ENCODE results near the gene TSR3. TPM values are rescaled to one million over a fixed set of nuclear protein-coding genes. Genes with fewer than 3 reads are reported as not detected.

TSR3 gene
- total RNA-seq, 3 donors from 2014 or later (not counting 1 experiment from before 2014, with no cell fraction given), result 29.4 to 34.7 (median 29.7) TPM

- DNase-seq (peak; percentile 73 to 78), ATAC-seq (peak; percentile 46 to 55 (median 49))
- TF ChIP-seq CTCF (IDR thresholded peaks at IDR 0.05), result no peak
- Mint-ChIP-seq H3K36me3 (no peaks in the 10 kb centered on the region), H3K9me3 (no peaks in the 10 kb centered on the region), H3K27me3 (ENCODE audit: low read depth in 2 of 2) (no peaks in the 10 kb centered on the region), H3K4me1 (peaks cover 28 to 45% of the 10 kb centered on the region in 2 donors), H3K27ac (peak overlapping the region; percentile 95 to 96), H3K4me3 (peak overlapping the region; percentile 96)
- Histone ChIP-seq H3K27me3 (ENCODE audit: control insufficient read depth, insufficient read depth, low read length) (no peaks in the 10 kb centered on the region), H3K27ac (ENCODE audit: low read length) (peak overlapping the region; percentile 64), H3K4me3 (ENCODE audit: low read length) (peak overlapping the region; percentile 57), H3K9me3 (ENCODE audit: control insufficient read depth, insufficient read depth, low read length) (no peaks in the 10 kb centered on the region), H3K36me3 (ENCODE audit: control insufficient read depth, insufficient read depth, low read length) (peaks cover 22% of the 10 kb centered on the region), H3K4me1 (ENCODE audit: control insufficient read depth, insufficient read depth, low read length) (peaks cover 49% of the 10 kb centered on the region)
- under 1% methylated on average over 77 of the region's 77 CpGs for WGBS (ENCODE audit: insufficient coverage)
- intact Hi-C loops (cut with micrococcal nuclease), result loop anchor here (2.0 kb wide), 3 partner anchors 21 to 111 kb away; partner anchors contain the start of gene UQCC4
These were observed 41.5 kb downstream of the TSR3 start for GRCh38 chr16:1309888-1310831.

GRCh38 chr16:1308977-1309885, 42.4 kb downstream of the TSR3 start, which contains the start of gene UBE2I:
UBE2I (plus strand) TSS chr16:1309636; CDS start chr16:1314031, 4,395 bp downstream.
- H3K4me3 Mint-ChIP-seq, result peak within 1 kb of the TSS; percentile 96
- intact Hi-C loops (cut with micrococcal nuclease), result loop anchor here (2.0 kb wide), 2 partner anchors 70 to 112 kb away; partner anchors contain the start of gene UQCC4
- peak; percentile 70 to 87 (median 77) for ATAC-seq
- peaks cover 23 to 41% of the 10 kb centered on the region in 2 donors for H3K4me1 Mint-ChIP-seq
- H3K27me3 ChIP-seq (ENCODE audit: control insufficient read depth, insufficient read depth, low read length), result no peaks in the 10 kb centered on the region
- no peaks in the 10 kb centered on the region for H3K9me3 Mint-ChIP-seq
- peaks cover 53% of the 10 kb centered on the region for H3K4me1 ChIP-seq (ENCODE audit: control insufficient read depth, insufficient read depth, low read length)
- H3K36me3 Mint-ChIP-seq, result no peaks in the 10 kb centered on the region
- H3K36me3 ChIP-seq (ENCODE audit: control insufficient read depth, insufficient read depth, low read length), result peaks cover 13% of the 10 kb centered on the region
- under 1% methylated on average over 117 of the region's 117 CpGs for WGBS (ENCODE audit: insufficient coverage)
- H3K9me3 ChIP-seq (ENCODE audit: control insufficient read depth, insufficient read depth, low read length), result no peaks in the 10 kb centered on the region
- H3K27ac ChIP-seq (ENCODE audit: low read length), result peak within 1 kb of the TSS; percentile 100
- peak within 1 kb of the TSS; percentile 91 for H3K4me3 ChIP-seq (ENCODE audit: low read length)
- peak within 1 kb of the TSS; percentile 96 to 99 for H3K27ac Mint-ChIP-seq
- peak; percentile 99 to 100 for DNase-seq
- no peaks in the 10 kb centered on the region for H3K27me3 Mint-ChIP-seq (ENCODE audit: low read depth in 2 of 2)
- no peak for TF ChIP-seq CTCF (IDR thresholded peaks at IDR 0.05)

GRCh38 chr16:1308036-1308976, 43.4 kb downstream of the TSR3 start:
- no peaks in the 10 kb centered on the region for H3K9me3 ChIP-seq (ENCODE audit: control insufficient read depth, insufficient read depth, low read length)
- Mint-ChIP-seq H3K27ac (peak overlapping the region; percentile 96 to 99), H3K27me3 (ENCODE audit: low read depth in 2 of 2) (no peaks in the 10 kb centered on the region), H3K36me3 (no peaks in the 10 kb centered on the region), H3K4me3 (peak overlapping the region; percentile 84), H3K9me3 (no peaks in the 10 kb centered on the region), H3K4me1 (peaks cover 21 to 44% of the 10 kb centered on the region in 2 donors)
- TF ChIP-seq CTCF (IDR thresholded peaks at IDR 0.05), result no peak
- peaks cover 8% of the 10 kb centered on the region for H3K36me3 ChIP-seq (ENCODE audit: control insufficient read depth, insufficient read depth, low read length)
- intact Hi-C loops (cut with micrococcal nuclease), result loop anchor here (2.0 kb wide), 2 partner anchors 70 to 112 kb away; partner anchors contain the start of gene UQCC4
- 4% methylated on average over 42 of the region's 43 CpGs for WGBS (ENCODE audit: insufficient coverage)
- no peak for DNase-seq
- H3K27me3 ChIP-seq (ENCODE audit: control insufficient read depth, insufficient read depth, low read length), result no peaks in the 10 kb centered on the region
- ATAC-seq, result peak in 2 of 3 donors; percentile 0 to 9
- peak overlapping the region; percentile 29 for H3K4me3 ChIP-seq (ENCODE audit: low read length)
- peak overlapping the region; percentile 100 for H3K27ac ChIP-seq (ENCODE audit: low read length)
- peaks cover 52% of the 10 kb centered on the region for H3K4me1 ChIP-seq (ENCODE audit: control insufficient read depth, insufficient read depth, low read length)
